ENCODE data around the gene ALDH4A1. TPM values are rescaled to one million over a fixed set of nuclear protein-coding genes. Genes with fewer than 3 reads are reported as not detected.

The ALDH4A1 gene
- total and polyA plus RNA-seq, 2 experiments from 2014 or later: 11.3 to 33.8 TPM

DNA sequence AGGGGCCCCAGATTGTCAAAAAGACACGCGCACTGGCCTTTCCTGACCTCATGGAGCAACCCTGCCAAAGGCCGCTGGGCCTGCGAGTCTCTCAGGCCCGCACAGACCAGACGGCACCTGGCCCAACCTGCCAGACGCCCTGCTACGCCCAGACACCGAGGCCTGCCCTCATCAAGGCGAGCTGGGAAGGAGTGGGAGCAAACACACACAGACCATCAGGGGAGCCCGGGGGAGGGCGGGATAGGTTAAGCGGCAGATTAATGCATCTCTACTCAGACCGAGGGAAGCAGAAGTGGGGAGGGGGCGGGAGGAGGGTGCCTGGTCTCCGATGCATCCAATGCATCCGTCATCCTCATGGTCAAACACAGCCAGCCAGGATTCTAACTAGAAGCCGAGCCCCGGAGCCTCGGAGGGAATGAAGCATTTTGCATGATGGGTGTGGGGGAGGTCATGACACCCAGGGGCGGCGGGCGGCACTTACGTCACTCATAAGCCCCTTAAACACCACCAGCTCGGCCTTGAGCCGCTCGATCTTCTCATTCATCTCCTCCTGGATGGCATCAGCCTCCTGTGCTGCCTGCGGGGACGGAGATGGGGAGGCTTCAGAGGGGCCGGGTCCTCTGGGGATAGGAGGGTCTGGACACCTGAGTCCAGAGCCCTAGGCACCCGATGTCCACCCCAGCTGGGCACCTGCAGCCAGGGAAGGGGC, 17.0 kb upstream of the ALDH4A1 start:
- H3K4me3 ChIP-seq: no peak overlapping the region
- no peaks in the 10 kb centered on the region; the same call in 1 of the 2 replicates for H4K20me1 ChIP-seq (replicated peaks; ENCODE audit: insufficient read depth)
- H3K4me1 ChIP-seq (ENCODE audit: insufficient read depth): no peaks in the 10 kb centered on the region; the same call in 1 of the 2 replicates
- H3K79me2 ChIP-seq (replicated peaks; ENCODE audit: insufficient read depth): no peaks in the 10 kb centered on the region
- TF ChIP-seq EZH2 (IDR thresholded peaks at IDR 0.05; ENCODE audit: low read depth, unreplicated experiment): no peak
- TF ChIP-seq, protein P1, sequence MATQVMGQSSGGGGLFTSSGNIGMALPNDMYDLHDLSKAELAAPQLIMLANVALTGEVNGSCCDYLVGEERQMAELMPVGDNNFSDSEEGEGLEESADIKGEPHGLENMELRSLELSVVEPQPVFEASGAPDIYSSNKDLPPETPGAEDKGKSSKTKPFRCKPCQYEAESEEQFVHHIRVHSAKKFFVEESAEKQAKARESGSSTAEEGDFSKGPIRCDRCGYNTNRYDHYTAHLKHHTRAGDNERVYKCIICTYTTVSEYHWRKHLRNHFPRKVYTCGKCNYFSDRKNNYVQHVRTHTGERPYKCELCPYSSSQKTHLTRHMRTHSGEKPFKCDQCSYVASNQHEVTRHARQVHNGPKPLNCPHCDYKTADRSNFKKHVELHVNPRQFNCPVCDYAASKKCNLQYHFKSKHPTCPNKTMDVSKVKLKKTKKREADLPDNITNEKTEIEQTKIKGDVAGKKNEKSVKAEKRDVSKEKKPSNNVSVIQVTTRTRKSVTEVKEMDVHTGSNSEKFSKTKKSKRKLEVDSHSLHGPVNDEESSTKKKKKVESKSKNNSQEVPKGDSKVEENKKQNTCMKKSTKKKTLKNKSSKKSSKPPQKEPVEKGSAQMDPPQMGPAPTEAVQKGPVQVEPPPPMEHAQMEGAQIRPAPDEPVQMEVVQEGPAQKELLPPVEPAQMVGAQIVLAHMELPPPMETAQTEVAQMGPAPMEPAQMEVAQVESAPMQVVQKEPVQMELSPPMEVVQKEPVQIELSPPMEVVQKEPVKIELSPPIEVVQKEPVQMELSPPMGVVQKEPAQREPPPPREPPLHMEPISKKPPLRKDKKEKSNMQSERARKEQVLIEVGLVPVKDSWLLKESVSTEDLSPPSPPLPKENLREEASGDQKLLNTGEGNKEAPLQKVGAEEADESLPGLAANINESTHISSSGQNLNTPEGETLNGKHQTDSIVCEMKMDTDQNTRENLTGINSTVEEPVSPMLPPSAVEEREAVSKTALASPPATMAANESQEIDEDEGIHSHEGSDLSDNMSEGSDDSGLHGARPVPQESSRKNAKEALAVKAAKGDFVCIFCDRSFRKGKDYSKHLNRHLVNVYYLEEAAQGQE (IDR thresholded peaks at IDR 0.05; ENCODE audit: unreplicated experiment): no peak
- TF ChIP-seq ZNF331 (CRISPR knock-in tag; IDR thresholded peaks at IDR 0.05; ENCODE audit: low read depth): no peak
- TF ChIP-seq CREB1 (CRISPR knock-in tag; IDR thresholded peaks at IDR 0.05; ENCODE audit: low read depth): no peak
- TF ChIP-seq POLR2AphosphoS5 (IDR thresholded peaks at IDR 0.05; ENCODE audit: low read depth): no peak
- no peak for TF ChIP-seq JUNB (IDR thresholded peaks at IDR 0.05; ENCODE audit: unreplicated experiment)
- TF ChIP-seq, protein P2, sequence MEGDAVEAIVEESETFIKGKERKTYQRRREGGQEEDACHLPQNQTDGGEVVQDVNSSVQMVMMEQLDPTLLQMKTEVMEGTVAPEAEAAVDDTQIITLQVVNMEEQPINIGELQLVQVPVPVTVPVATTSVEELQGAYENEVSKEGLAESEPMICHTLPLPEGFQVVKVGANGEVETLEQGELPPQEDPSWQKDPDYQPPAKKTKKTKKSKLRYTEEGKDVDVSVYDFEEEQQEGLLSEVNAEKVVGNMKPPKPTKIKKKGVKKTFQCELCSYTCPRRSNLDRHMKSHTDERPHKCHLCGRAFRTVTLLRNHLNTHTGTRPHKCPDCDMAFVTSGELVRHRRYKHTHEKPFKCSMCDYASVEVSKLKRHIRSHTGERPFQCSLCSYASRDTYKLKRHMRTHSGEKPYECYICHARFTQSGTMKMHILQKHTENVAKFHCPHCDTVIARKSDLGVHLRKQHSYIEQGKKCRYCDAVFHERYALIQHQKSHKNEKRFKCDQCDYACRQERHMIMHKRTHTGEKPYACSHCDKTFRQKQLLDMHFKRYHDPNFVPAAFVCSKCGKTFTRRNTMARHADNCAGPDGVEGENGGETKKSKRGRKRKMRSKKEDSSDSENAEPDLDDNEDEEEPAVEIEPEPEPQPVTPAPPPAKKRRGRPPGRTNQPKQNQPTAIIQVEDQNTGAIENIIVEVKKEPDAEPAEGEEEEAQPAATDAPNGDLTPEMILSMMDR (conservative IDR thresholded peaks at IDR 0.05; ENCODE audit: low read depth in 2 of 2): no peak
- Mint-ChIP-seq H3K27me3 (ENCODE audit: insufficient read depth, low read depth, poor library complexity) (peaks cover 3% of the 10 kb centered on the region), H3K27ac (no peak overlapping the region), H3K9me3 (no peaks in the 10 kb centered on the region), H3K4me3 (no peak overlapping the region), H3K4me1 (peaks cover 16% of the 10 kb centered on the region), H3K36me3 (ENCODE audit: low read depth) (no peaks in the 10 kb centered on the region)
- no peaks in the 10 kb centered on the region for H3F3A ChIP-seq (replicated peaks; ENCODE audit: low read depth)
- H3K4me2 ChIP-seq: no peak overlapping the region
- no peak overlapping the region for H2AFZ ChIP-seq
- no peak for DNase-seq (ENCODE audit: low spot score)
- no peaks in the 10 kb centered on the region for H3K36me3 ChIP-seq (ENCODE audit: insufficient read depth)
- no peak overlapping the region for H3K27ac ChIP-seq (ENCODE audit: low read depth)
- no peaks in the 10 kb centered on the region for H3K9me2 ChIP-seq (ENCODE audit: insufficient read depth)
- no peaks in the 10 kb centered on the region for H3K27me3 ChIP-seq (ENCODE audit: insufficient read depth)
- no peak for ATAC-seq

DNA sequence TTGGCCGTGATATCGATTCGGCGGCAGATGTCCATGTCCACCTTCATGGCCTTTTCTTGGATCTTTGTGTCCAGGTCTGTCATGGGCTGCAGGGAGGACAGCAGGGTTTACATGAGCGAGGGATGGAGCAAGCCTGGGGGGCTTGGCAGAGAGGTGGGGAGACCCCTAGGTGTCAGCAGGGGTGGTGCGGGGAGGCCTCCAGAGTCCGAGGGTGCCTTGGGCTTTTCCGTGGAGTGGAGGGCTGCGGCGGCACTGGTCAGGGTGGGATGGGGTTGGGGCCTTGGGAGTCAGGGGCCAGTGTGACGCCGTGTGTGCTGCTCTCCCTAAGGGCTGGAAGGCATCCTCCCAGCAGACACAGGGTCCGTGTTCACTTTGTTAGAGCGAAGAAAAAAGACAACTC, 16.1 kb upstream of the ALDH4A1 start:
- ATAC-seq: peak; percentile 42
- Histone ChIP-seq H3K36me3 (ENCODE audit: insufficient read depth) (no peaks in the 10 kb centered on the region), H3K9me2 (ENCODE audit: insufficient read depth) (no peaks in the 10 kb centered on the region), H3K79me2 (replicated peaks; ENCODE audit: insufficient read depth) (no peaks in the 10 kb centered on the region), H3K4me2 (no peak overlapping the region), H3K27me3 (ENCODE audit: insufficient read depth) (no peaks in the 10 kb centered on the region), H3K4me1 (ENCODE audit: insufficient read depth) (no peaks in the 10 kb centered on the region; the same call in 1 of the 2 replicates), H2AFZ (no peak overlapping the region), H4K20me1 (replicated peaks; ENCODE audit: insufficient read depth) (no peaks in the 10 kb centered on the region; the same call in 1 of the 2 replicates), H3F3A (replicated peaks; ENCODE audit: low read depth) (no peaks in the 10 kb centered on the region), H3K27ac (ENCODE audit: low read depth) (no peak overlapping the region), H3K4me3 (no peak overlapping the region)
- no peaks in the 10 kb centered on the region for H3K9me3 Mint-ChIP-seq
- no peak overlapping the region for H3K27ac Mint-ChIP-seq
- no peak for DNase-seq (ENCODE audit: low spot score)
- H3K4me3 Mint-ChIP-seq: no peak overlapping the region
- H3K4me1 Mint-ChIP-seq: peaks cover 15% of the 10 kb centered on the region
- H3K36me3 Mint-ChIP-seq (ENCODE audit: low read depth): no peaks in the 10 kb centered on the region
- H3K27me3 Mint-ChIP-seq (ENCODE audit: insufficient read depth, low read depth, poor library complexity): peaks cover 3% of the 10 kb centered on the region
- TF ChIP-seq, protein P2 (conservative IDR thresholded peaks at IDR 0.05; ENCODE audit: low read depth in 2 of 2): peak; percentile 26 to 33; a peak in 1 of 4 replicates
- no peak for TF ChIP-seq JUNB (IDR thresholded peaks at IDR 0.05; ENCODE audit: unreplicated experiment)
